HEK293 (cell line): Measurements from ENCODE around the gene PCID2.

Experiments
- TCF7L2 ChIP-seq: IDR thresholded peaks from 2 replicates; pipeline ENCODE4 v1.6.1; 2011; ENCODE audit warnings: low read depth, mild to moderate bottlenecking, inconsistent platforms, low read length, moderate library complexity, borderline replicate concordance
- TF ChIP-seq, protein P1 (sequence below): fragments of 450-650 bp; formaldehyde crosslinking; IDR thresholded peaks from 2 replicates; pipeline ENCODE4 v1.5.1; 2016; ENCODE audit warnings: missing biosample characterization, missing genetic modification characterization
- TF ChIP-seq, protein P2 (sequence below): fragments of 450-650 bp; formaldehyde crosslinking; IDR thresholded peaks from 2 replicates; pipeline ENCODE4 v1.5.1; 2016; ENCODE audit warnings: missing biosample characterization, missing genetic modification characterization
- TF ChIP-seq, protein P3 (sequence below): fragments of 450-650 bp; formaldehyde crosslinking; IDR thresholded peaks from 2 replicates; pipeline ENCODE4 v1.5.1; 2016; ENCODE audit warnings: missing biosample characterization, missing genetic modification characterization

DNA sequence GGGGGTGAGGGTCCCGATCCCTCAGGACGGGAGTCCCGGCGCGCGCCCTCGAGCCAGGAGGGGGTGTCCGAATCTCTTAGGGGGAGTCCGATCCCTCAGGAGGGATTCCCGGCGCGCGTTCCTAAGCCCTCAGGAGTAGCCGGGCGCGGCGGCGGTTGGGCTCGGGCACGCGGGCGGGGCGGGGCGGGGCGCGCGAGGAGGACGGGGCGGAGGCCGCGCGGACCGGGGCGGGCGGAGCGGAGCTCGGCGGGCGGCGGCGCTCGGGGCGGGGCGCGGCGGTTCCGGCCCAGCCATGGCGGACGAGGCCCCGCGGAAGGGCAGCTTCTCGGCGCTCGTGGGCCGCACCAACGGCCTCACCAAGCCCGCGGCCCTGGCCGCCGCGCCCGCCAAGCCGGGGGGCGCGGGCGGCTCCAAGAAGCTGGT, 878 bp upstream of the PCID2 start, which contains the start of gene CUL4A:
- no peak for TF ChIP-seq TCF7L2
- TF ChIP-seq, protein P1, sequence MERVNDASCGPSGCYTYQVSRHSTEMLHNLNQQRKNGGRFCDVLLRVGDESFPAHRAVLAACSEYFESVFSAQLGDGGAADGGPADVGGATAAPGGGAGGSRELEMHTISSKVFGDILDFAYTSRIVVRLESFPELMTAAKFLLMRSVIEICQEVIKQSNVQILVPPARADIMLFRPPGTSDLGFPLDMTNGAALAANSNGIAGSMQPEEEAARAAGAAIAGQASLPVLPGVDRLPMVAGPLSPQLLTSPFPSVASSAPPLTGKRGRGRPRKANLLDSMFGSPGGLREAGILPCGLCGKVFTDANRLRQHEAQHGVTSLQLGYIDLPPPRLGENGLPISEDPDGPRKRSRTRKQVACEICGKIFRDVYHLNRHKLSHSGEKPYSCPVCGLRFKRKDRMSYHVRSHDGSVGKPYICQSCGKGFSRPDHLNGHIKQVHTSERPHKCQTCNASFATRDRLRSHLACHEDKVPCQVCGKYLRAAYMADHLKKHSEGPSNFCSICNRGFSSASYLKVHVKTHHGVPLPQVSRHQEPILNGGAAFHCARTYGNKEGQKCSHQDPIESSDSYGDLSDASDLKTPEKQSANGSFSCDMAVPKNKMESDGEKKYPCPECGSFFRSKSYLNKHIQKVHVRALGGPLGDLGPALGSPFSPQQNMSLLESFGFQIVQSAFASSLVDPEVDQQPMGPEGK (tag by site-specific recombination), result no peak
- TF ChIP-seq, protein P2, sequence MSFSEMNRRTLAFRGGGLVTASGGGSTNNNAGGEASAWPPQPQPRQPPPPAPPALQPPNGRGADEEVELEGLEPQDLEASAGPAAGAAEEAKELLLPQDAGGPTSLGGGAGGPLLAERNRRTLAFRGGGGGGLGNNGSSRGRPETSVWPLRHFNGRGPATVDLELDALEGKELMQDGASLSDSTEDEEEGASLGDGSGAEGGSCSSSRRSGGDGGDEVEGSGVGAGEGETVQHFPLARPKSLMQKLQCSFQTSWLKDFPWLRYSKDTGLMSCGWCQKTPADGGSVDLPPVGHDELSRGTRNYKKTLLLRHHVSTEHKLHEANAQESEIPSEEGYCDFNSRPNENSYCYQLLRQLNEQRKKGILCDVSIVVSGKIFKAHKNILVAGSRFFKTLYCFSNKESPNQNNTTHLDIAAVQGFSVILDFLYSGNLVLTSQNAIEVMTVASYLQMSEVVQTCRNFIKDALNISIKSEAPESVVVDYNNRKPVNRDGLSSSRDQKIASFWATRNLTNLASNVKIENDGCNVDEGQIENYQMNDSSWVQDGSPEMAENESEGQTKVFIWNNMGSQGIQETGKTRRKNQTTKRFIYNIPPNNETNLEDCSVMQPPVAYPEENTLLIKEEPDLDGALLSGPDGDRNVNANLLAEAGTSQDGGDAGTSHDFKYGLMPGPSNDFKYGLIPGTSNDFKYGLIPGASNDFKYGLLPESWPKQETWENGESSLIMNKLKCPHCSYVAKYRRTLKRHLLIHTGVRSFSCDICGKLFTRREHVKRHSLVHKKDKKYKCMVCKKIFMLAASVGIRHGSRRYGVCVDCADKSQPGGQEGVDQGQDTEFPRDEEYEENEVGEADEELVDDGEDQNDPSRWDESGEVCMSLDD (tag by site-specific recombination), result no peak
- TF ChIP-seq, protein P3, sequence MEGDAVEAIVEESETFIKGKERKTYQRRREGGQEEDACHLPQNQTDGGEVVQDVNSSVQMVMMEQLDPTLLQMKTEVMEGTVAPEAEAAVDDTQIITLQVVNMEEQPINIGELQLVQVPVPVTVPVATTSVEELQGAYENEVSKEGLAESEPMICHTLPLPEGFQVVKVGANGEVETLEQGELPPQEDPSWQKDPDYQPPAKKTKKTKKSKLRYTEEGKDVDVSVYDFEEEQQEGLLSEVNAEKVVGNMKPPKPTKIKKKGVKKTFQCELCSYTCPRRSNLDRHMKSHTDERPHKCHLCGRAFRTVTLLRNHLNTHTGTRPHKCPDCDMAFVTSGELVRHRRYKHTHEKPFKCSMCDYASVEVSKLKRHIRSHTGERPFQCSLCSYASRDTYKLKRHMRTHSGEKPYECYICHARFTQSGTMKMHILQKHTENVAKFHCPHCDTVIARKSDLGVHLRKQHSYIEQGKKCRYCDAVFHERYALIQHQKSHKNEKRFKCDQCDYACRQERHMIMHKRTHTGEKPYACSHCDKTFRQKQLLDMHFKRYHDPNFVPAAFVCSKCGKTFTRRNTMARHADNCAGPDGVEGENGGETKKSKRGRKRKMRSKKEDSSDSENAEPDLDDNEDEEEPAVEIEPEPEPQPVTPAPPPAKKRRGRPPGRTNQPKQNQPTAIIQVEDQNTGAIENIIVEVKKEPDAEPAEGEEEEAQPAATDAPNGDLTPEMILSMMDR (tag by site-specific recombination), result no peak
